Neural cell (in vitro differentiated cells): ENCODE data around the gene TDRD10.

Experiments
- RAD21 ChIP-seq: fragments of 450-650 bp; conservative IDR thresholded peaks from 2 replicates; pipeline ENCODE4 v1.6.1; 2014; ENCODE audit warnings: antibody characterized with exemption, mild to moderate bottlenecking, moderate library complexity
- TF ChIP-seq, protein P1 (sequence below): fragments of 450-650 bp; IDR thresholded peaks from 2 replicates; pipeline ENCODE4 v1.5.1; 2014; ENCODE audit warnings: antibody characterized with exemption, mild to moderate bottlenecking, moderate library complexity; ENCODE audit not compliant: poor library complexity, severe bottlenecking

GRCh38 chr1:154520333-154520732 lies 18.3 kb downstream of the TDRD10 start:
- TF ChIP-seq RAD21, result no peak
- TF ChIP-seq, protein P1, sequence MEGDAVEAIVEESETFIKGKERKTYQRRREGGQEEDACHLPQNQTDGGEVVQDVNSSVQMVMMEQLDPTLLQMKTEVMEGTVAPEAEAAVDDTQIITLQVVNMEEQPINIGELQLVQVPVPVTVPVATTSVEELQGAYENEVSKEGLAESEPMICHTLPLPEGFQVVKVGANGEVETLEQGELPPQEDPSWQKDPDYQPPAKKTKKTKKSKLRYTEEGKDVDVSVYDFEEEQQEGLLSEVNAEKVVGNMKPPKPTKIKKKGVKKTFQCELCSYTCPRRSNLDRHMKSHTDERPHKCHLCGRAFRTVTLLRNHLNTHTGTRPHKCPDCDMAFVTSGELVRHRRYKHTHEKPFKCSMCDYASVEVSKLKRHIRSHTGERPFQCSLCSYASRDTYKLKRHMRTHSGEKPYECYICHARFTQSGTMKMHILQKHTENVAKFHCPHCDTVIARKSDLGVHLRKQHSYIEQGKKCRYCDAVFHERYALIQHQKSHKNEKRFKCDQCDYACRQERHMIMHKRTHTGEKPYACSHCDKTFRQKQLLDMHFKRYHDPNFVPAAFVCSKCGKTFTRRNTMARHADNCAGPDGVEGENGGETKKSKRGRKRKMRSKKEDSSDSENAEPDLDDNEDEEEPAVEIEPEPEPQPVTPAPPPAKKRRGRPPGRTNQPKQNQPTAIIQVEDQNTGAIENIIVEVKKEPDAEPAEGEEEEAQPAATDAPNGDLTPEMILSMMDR, result no peak
